Tibial artery (tissue), 4 donors: ENCODE measurements around the gene CAMTA1.
A peak's percentile ranks its signal among the peaks of the same experiment; 100 is the strongest.

ENCODE experiments used
- DNase-seq, 2 donors: peaks; one replicate each; pipeline ENCODE4 v3.0.0-alpha.2; 2019
- H3K27ac ChIP-seq, 2 donors: fragments of 200-600 bp; sonication (generic) in 1 of 2; 1 replicate in 1 of 2; 2 replicates in 1 of 2; pipeline ENCODE4 v1.5.1; 2018 to 2019; ENCODE audit warnings: mild to moderate bottlenecking in 1 of 2
- H3K27me3 ChIP-seq, 2 donors: fragments of 200-600 bp; sonication (generic) in 1 of 2; one replicate each; pipeline versions ENCODE4 v1.5.1 to v1.6.0; 2016 to 2019
- H3K36me3 ChIP-seq, 3 donors: fragments of 200-600 bp; sonication (generic) in 2 of 3; one replicate each; pipeline ENCODE4 v1.5.1; 2016 to 2019; ENCODE audit warnings: mild to moderate bottlenecking in 2 of 3
- H3K4me1 ChIP-seq, 4 donors: fragments of 200-600 bp; sonication (generic) in 2 of 4; 1 replicate in 3 of 4; 2 replicates in 1 of 4; pipeline ENCODE4 v1.5.1; 2016 to 2019
- H3K4me3 ChIP-seq, 2 donors: fragments of 200-600 bp; sonication (generic) in 1 of 2; 1 replicate in 1 of 2; 2 replicates in 1 of 2; pipeline ENCODE4 v1.5.1; 2018 to 2019; ENCODE audit warnings: mild to moderate bottlenecking in 2 of 2
- H3K9me3 ChIP-seq, 3 donors: fragments of 200-600 bp; sonication (generic) in 1 of 3; one replicate each; pipeline ENCODE4 v1.5.1; 2016 to 2019
- CTCF ChIP-seq, 2 experiments: fragments of 200-600 bp in 1 of 2; fragments of 450-650 bp in 1 of 2; IDR thresholded peaks; one replicate each; pipeline ENCODE4 v1.5.1; 2017 to 2019; ENCODE audit warnings: antibody characterized with exemption in 2 of 2, mild to moderate bottlenecking in 1 of 2, moderate library complexity in 1 of 2
- intact Hi-C: fragments of 100-400 bp; cut with DNase I; formaldehyde crosslinking; loops from one replicate; pipeline ENCODE4 v1.15.0; 2023; ENCODE audit warnings: low total_unique reads

CAMTA1 gene

GRCh38 chr1:6823793-6824192 is 38.5 kb downstream of the CAMTA1 start:
- intact Hi-C loops, result no loop called here
- Histone ChIP-seq H3K4me3 (no peak overlapping the region), H3K27ac (peak overlapping the region; percentile 72 to 79), H3K36me3 (no peaks in the 10 kb centered on the region), H3K9me3 (no peaks in the 10 kb centered on the region), H3K4me1 (peaks cover 0 to 97% (median 42%) of the 10 kb centered on the region in 4 donors), H3K27me3 (no peaks in the 10 kb centered on the region)
- no peak for DNase-seq
- no peak for TF ChIP-seq CTCF (IDR thresholded peaks at IDR 0.05)

GRCh38 chr1:6824665-6825368 is 39.6 kb downstream of the CAMTA1 start:
- Histone ChIP-seq H3K27ac (peak overlapping the region; percentile 72 to 79), H3K27me3 (no peaks in the 10 kb centered on the region), H3K36me3 (no peaks in the 10 kb centered on the region), H3K4me3 (peak overlapping the region in 1 of 2 donors; percentile 17), H3K4me1 (peaks cover 0 to 97% (median 45%) of the 10 kb centered on the region in 4 donors), H3K9me3 (no peaks in the 10 kb centered on the region)
- no peak for DNase-seq
- no peak for TF ChIP-seq CTCF (IDR thresholded peaks at IDR 0.05)
- intact Hi-C loops, result no loop called here

- peak overlapping the region; percentile 72 to 79 for H3K27ac ChIP-seq
- no peak for TF ChIP-seq CTCF (IDR thresholded peaks at IDR 0.05)
- peaks cover 0 to 88% (median 37%) of the 10 kb centered on the region in 4 donors for H3K4me1 ChIP-seq
- intact Hi-C loops, result no loop called here
- peak overlapping the region; percentile 21 to 39 for H3K4me3 ChIP-seq
- no peaks in the 10 kb centered on the region for H3K9me3 ChIP-seq
- no peaks in the 10 kb centered on the region for H3K27me3 ChIP-seq
- H3K36me3 ChIP-seq, result no peaks in the 10 kb centered on the region
- no peak for DNase-seq
These were observed 40.6 kb downstream of the CAMTA1 start for GRCh38 chr1:6825828-6826227.

- no peaks in the 10 kb centered on the region for H3K27me3 ChIP-seq
- no peaks in the 10 kb centered on the region for H3K36me3 ChIP-seq
- H3K27ac ChIP-seq, result peak overlapping the region; percentile 72 to 79
- no peaks in the 10 kb centered on the region for H3K9me3 ChIP-seq
- H3K4me3 ChIP-seq, result no peak overlapping the region
- DNase-seq, result no peak
- H3K4me1 ChIP-seq, result peaks cover 0 to 88% (median 43%) of the 10 kb centered on the region in 4 donors
- intact Hi-C loops, result no loop called here
- no peak for TF ChIP-seq CTCF (IDR thresholded peaks at IDR 0.05)
These were observed 41.8 kb downstream of the CAMTA1 start for GRCh38 chr1:6827079-6827478.

GRCh38 chr1:6827630-6828165 is 42.4 kb downstream of the CAMTA1 start:
- Histone ChIP-seq H3K4me1 (peaks cover 0 to 88% (median 47%) of the 10 kb centered on the region in 4 donors), H3K9me3 (no peaks in the 10 kb centered on the region), H3K27ac (peak overlapping the region; percentile 72 to 79), H3K4me3 (peak overlapping the region in 1 of 2 donors; percentile 19), H3K36me3 (no peaks in the 10 kb centered on the region), H3K27me3 (no peaks in the 10 kb centered on the region)
- intact Hi-C loops, result no loop called here
- TF ChIP-seq CTCF (IDR thresholded peaks at IDR 0.05), result no peak
- DNase-seq, result no peak
